DLD1 (cell line): ENCODE measurements around the gene RGS14.
"Not testable (repeated sequence)": the region's sequence is repeated elsewhere in the genome, so short reads cannot be mapped to it uniquely, and the experiment has no call there.

Experiments
- in situ Hi-C: cut with HindIII; loops from 2 replicates; pipeline ENCODE4 v1.10.0; 2017; ENCODE audit warnings: low sequenced_read_pairs

Gene RGS14

DNA sequence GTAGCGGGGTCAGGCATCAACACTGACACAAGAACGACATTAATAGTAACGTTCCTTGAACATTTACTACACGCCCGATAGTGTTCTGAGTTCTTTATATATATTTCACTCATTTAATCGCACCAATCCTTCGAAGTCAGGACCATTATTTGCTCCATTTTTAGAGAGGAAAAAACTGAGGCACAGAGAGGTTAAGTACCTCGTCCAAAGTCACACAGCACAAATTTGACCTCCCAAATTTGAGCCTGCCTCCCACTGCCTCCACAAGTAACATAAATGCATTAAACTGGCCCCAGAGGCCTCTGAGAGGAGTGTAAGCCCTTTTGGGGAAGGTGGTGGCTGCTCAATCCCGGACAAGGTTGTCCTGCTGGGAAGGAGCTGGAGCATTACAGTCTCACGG lies 5.8 kb downstream of the RGS14 start:
- in situ Hi-C loops, result no loop called here

DNA sequence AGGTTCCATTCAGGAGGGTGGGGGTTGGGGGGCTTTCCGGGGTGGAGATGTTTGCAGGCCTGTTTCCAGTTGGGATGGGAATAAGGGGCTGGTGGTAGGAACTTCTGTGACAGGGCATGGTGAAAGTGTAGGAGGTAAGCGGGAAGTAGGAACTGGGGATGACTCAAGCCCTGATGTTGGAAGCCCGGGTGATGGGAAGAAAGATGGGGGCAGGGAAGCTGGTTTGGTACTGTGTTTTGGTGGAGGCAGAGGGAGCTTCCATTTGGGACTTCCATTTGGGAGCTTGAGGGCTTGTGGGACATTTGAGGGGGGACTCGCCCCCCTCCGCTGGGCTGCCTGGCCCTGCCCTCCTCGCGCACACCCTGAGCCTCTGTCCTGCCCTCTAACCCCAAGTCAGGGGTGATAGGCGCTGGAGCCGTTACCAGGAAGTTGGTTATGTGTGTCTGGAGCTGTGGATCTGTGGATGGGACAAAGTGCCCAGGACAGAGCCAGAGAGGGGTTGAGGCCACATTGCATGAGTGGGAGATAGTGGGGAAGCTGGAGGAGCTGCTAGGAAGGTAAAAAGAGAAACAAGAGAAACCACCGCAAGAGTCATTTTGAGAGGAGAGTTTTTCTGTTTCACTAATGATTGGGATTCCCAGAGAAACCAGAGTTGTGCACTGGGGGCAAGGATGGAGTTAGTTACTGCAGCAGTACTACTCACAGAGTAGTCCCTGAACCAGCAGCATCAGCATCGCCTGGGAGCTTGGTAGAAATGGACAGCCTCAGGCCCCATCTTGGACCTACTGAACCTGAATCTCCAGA lies 6.6 kb downstream of the RGS14 start:
- in situ Hi-C loops, result no loop called here

DNA sequence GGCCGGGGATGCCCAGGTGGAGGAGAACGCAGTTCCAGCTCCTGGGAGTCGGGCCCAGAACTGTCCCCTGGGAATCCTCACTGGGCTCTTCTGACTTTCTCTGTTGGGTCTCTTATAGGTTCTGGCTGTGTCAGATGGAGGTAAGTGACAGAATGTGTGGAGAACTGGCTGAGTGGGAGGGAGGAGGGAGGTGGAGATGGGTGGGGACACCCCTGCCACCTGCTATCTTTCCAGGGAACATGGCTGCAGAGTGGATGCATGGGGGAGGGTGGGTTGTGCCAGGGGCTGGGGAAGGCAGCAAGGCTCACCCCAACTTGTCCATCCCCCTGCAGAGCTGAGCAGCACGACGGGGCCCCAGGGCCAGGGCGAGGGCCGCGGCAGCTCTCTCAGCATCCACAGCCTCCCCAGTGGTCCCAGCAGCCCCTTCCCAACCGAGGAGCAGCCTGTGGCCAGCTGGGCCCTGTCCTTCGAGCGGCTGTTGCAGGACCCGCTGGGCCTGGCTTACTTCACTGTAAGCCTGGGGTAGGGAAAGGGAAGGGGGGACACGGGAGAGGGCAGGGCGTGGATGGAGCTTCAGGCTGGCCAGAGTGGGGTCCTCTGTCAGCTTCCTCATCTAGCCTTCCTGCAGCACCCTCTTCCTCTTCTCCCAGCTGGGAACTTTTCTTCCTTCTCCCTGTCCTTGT lies 8.3 kb downstream of the RGS14 start:
- in situ Hi-C loops, result no loop called here

DNA sequence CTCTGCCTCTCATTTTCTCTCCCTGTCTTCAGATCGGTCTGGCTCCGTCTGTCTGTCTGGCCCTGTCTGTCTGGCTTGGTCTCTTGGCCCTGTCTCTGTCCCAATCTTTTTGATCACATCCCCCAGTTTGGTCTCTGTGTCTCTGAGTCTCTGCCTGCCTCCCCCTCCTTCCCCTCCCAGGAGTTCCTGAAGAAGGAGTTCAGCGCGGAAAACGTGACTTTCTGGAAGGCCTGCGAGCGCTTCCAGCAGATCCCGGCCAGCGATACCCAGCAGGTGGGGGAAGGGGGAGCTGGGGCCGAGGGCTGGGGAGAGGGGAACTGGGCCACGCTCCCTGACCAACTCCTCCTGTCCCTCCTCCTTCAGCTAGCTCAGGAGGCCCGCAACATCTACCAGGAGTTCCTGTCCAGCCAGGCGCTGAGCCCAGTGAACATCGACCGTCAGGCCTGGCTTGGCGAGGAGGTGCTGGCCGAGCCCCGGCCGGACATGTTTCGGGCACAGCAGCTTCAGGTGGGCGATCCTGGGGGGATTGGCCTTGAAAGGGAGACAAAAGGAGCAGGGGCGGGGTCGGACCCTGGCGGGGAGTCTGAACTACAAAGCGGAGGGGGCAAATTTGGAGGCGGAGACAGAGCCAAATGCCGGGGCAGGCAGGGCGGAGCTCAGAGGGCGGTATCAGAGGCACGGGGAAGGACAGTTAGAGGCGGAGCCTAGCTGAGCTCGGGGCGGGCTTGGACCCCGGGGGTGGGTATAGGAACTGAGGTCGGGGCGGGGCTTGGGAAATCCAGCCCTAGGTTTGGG lies 9.0 kb downstream of the RGS14 start:
- in situ Hi-C loops, result no loop called here

DNA sequence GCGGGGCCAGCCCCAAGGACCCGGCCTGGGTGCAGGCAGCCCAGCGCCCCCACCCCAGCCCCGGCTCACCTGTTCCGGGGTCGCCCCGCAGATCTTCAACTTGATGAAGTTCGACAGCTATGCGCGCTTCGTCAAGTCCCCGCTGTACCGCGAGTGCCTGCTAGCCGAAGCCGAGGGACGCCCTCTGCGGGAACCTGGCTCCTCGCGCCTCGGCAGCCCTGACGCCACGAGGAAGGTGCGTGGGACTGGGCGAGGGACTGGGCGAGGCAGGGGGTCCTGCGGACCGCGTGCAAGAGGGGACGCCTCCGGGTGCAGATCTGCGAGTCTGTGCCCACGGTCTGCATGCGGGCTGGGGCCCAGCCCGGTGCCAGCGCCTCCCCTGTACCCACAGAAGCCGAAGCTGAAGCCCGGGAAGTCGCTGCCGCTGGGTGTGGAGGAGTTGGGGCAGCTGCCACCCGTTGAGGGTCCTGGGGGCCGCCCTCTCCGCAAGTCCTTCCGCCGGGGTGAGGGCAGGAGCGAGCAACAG lies 9.7 kb downstream of the RGS14 start:
- in situ Hi-C loops, result no loop called here

DNA sequence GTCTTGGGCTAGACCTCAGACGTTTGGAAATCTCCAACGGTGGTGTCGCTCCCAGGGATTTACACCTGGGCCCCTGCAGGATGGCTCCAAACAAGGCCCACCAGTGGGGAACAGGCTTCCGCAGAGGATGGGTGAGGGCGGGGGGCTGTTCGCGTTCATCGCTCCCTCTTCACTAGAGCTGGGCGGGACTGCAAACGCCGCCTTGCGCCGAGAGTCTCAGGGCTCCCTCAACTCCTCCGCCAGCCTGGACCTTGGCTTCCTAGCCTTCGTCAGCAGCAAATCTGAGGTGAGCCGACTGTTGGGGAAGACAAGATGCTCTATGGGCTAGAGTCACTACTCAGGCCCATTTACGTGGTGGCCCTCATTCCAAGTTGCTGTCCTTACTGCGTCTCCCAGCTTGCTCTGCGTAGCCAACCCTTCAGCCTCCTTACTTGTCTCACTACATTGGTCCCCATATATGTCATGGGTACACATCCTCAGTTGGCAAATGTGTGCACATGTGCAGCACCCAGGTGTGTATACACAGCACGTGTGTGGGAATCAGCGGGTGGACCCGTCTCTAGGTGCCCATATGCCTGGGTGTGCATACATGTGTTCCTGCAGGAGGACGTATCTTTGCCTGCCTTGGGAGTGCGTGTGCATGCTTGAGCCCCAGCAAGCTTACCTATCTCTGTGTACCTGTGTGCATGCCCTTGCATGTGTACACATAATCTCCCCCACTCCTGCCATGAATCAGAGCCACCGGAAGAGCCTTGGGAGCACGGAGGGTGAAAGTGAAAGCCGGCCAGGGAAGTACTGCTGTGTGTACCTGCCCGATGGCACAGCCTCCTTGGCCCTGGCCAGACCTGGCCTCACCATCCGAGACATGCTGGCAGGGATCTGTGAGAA lies 10.5 kb downstream of the RGS14 start:
- in situ Hi-C loops, result no loop called here

DNA sequence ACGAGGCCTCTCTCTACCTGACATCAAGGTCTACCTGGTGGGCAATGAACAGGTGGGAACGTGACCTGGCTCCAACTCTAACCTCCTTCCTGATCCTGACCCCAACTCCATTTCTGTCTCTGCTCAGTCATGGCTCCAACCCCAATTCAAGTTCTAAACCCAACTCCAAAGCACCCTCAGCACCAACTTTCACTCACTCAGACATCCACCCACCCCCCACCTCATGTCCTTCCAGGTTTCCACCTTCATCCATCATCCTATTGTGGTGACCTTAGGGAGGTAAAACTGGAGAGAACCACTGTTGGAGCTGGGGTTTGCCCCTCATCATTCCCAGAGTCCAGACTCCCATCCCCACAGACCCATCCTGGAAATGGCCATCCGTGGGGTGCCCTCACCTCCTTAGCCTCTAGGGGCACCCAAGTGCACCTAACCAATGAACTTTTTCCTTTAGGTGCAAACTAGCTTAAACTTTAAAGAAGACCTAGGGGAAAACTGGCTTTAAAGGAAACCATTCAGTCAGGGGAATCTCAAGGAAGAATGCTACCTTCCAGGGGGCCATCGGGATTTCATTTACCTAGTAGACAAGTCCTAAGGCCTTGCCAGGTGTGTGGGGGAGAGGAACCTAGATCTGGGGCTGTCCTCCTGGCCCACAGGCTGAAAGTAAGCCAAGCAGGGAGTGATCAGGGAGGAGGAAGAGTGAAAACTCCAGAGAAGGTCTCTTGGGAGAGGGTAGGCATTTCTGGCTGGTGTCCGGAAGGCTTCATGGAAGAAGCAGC lies 11.3 kb downstream of the RGS14 start:
- in situ Hi-C loops, result no loop called here

DNA sequence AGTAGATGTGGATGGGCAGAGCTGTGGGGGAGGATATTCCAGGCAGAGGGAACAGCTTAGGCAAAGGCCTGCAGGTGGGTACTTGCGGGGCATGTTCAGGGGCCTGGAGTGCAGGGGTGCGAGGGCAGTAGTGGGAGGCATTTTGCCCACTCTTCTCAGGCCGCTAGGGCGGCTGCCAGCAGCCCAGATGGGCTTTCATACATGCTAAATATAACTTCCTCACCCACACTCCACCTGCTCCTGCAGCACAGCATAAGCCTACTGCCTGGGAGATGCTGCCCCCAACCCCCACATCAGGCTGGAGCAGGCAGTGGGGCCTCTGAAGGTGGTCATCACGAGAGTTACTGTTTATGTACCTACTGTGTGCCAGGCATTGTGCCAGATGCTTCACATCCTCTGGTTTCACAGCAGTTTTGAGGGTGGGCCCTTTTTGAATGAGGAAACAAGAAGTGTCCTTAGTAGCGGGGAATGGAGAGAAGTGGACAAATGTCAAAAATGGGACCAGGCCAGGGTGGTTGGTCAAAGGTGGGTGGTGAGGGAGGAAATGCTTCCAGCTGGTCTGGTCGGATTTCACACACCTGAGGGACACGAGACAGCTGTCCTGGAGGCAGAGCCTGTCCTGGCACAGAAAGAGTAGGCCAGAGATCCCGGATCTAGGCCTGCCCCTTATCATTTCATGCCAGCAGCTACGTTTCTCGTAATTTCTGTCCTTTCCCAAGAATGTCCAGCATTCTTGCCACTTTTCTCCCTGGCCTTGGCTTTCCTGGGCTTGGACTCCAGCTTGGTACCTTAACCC lies 12.1 kb downstream of the RGS14 start:
- in situ Hi-C loops, result no loop called here

DNA sequence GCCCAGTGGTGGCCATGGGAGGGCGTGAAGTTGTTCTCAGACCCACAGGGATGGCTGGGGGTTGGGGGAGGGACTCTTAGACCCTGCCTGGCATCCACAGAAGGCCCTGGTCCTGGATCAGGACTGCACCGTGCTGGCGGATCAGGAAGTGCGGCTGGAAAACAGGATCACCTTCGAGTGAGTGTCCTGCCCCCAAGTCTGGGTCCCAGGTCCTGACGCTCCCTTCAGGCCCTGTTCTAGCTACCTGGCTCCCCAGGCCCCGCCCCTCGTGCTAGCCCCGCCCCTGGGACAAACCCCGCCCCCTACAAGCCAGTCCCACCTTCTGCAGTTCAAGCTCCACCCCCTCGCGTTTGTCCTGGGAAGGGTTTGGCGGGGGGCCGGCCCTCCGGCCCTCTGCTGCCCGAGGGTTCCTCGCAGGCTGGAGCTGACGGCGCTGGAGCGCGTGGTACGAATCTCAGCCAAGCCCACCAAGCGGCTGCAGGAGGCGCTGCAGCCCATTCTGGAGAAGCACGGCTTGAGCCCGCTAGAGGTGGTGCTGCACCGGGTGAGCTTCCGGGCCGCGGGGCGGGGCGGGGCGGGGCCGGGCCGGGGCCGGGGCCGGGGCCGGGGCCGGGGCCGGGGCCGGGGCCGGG lies 12.9 kb downstream of the RGS14 start:
- in situ Hi-C loops, result no loop called here

DNA sequence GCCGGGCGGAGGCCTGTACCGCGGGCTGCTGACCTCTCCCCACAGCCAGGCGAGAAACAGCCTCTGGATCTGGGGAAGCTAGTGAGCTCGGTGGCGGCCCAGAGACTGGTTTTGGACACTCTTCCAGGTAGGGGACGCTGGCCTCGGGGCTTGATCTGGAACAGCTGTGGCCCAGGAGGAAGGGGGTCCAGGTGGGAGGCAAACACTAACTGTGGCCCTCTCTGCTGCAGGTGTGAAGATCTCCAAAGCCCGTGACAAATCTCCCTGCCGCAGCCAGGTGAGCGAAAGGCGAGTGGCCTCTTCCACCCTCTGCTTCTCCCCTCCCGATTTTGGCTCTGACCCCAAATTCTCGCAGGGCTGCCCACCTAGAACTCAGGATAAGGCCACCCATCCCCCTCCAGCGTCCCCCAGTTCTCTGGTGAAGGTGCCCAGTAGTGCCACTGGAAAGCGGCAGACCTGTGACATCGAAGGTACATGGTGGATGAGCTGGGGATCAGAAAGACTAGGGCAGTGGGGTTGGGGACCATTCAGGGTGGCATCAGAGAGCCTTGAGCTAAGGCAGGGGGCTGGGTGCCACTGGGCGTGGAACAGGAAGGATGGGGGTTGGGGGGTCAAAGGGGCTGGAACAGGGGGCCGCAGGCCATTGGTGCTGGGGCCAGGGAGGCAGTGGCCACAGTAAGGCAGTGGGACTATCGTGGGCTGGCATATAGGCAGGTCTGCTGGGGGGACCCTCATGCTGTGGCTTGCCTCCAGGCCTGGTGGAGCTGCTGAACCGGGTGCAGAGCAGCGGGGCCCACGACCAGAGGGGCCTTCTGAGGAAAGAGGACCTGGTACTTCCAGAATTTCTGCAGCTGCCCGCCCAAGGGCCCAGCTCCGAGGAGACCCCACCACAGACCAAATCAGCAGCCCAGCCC lies 13.7 kb downstream of the RGS14 start:
- in situ Hi-C loops, result no loop called here

DNA sequence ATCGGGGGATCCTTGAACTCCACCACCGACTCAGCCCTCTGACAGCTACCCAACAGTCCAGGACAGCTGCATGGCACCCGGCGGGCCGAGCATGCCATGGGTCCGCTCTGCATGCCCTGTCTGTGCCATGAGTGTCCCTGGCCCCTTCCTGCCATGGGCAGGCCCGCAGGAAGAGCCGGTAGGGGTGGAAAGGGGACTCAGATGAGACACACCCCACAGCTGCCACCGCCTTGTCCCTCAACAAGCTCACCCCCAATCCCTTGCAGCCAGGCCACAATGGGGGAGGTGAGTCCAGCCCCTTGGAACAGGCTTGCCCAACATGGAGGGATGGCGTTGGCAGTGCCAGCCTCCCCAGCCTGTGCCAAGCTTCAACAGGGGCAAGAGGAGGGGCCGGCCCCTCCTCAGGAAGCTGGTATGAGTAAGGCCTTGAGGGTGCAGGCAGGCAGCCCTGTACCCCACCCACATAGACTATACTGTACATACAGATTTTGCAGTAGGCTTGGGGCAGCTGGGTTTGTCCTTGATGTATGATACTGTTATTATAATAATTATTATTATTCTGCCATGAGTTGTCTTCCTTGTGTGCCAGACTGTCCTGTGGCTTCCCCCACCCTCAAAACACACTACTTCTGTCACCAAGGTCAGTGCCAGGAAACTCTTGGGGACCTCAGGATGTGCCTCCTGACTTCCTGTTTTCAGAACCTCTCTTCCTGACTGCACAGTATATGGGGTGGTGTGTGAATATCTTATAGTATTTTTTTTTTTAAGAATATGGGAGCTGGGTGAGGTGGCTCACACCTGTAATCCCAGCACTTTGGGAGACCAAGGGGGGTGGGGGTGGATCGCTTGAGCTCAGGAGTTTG lies 14.5 kb downstream of the RGS14 start:
- in situ Hi-C loops, result no loop called here

DNA sequence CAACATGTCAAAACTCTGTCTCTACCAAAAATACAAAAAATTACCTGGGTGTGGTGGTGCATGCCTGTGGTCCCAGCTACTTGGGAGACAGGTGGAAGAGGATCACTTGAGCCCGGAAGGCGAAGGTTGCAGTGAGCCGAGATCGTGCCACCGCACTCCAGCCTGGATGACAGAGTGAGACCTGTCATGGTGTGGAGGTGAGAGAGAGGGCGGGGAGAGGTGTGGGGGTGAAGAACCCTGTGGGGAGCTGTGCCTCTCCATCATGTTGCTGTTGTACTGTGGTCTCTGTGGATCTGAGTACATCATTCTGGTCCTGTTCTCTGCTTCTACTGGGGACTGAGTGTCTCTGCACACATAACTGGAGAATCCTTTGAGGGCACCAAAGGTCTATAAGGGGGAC lies 15.2 kb downstream of the RGS14 start:
- in situ Hi-C loops, result no loop called here

DNA sequence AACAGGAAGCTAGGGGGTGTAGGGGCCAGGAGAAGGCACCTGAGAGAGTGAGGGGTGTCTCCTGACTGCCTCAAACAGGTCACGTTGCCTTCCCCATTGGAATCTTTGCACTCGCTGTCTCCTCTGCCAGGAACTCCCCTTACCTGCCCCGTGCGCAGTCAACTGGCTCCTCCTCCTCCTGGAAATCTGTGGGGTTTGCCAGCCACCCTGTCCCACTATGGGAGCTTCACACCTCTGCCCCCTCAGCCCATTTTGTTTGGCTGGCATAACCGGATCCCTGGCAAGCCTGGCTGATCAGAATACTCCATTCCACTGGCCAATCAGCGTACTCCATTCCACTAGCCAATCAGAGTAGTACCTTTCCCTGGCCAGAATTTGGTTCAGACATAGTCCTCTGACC lies 16.1 kb downstream of the RGS14 start:
- in situ Hi-C loops, result no loop called here

DNA sequence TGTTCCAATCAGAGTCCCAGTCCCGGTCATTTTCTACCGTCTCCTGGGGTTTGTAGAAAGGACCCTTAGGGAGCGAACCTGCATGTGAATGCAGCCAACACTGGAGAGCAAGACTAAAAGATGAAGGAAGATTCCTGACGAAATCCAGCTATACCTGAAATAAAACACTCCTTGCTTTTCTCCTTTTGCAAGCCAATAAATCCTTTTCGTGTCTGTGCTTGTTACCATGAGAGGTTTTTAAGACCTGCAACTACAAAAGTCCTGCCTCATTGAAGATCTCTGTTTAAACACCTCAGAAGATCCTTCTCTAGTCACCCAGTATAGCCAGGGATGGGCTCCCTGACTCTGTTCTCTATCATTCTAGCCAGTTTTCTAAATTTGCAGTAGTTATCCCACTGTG lies 16.5 kb downstream of the RGS14 start:
- in situ Hi-C loops, result no loop called here

DNA sequence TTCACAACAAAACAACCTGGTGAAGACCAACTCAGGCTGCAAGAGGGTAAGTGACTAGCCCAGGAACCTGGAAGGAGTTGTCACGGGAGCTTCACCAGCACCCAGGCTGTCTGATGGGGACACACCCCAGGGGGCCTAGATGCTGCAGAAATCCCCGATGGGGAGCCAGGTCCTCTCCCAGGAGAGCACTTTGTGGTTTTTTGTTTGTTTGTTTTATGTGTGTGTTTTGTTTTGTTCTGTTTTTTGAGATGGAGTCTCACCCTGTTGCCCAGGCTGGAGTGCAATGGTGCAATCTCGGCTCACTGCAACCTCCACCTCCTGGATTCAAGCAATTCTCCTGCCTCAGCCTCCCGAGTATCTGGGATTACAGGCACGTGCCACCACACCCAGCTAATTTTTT lies 17.8 kb downstream of the RGS14 start:
- in situ Hi-C loops, result not testable (repeated sequence)

DNA sequence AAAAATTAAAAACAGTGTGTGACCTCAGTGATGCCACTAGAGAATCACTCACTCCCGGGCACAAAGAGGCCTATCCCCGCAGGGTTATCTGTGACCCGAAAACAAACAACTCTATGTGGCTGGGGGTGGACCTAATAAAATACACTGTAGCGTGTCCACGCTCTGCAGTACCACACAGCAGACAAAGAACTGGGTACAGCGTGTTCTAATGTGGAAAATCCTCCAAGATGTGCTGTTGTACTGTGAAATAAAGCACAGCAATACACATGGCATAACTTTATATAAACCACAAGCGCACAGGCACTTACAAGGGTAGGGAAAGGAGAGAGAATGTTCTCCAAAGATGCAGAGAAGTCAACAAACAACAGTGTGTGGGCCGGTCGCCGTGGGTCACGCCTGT lies 18.4 kb downstream of the RGS14 start:
- in situ Hi-C loops, result no loop called here
